GM18498 (cell line): ENCODE measurements around the gene BORCS5.
"Not testable (repeated sequence)": the region's sequence is repeated elsewhere in the genome, so short reads cannot be mapped to it uniquely, and the experiment has no call there.

ENCODE experiments used
- ATAC-seq: cut with Tn5 transposase; IDR thresholded peaks from one replicate; pipeline ENCODE4 v1.9.1; 2021; ENCODE audit warnings: mild to moderate bottlenecking, moderate library complexity; ENCODE audit not compliant: unreplicated experiment

Gene BORCS5

GRCh38 chr12:12481631-12482030, 124.8 kb downstream of the BORCS5 start:
- no peak for ATAC-seq

DNA sequence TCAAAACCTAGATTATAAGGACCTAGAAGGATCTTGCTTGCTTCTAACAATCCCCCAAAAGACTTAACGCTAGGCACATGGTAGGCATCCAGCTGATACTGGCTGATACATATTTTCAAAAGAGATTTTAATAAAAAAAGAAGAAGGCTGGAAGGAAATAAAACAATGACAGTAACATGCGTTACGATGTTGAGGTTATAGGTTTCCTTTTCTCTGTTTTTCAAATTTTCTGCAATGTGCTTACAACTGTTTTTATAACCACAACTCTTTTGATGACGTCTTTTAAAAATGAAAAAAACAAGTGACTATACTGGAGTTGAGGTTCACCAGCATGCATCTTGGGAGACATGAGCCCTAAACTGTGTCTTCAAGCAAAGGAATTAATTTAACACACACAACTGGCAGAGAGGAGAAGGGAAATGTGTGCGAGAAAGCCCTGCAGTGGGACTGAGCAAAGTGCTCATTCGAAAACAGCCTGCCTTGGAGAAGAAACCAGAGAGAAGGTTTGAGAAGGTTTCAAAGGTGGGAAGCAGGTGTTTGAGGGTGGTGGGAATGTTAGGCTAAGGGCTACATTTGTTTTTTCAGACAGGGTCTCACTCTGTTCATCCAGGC, 125.4 kb downstream of the BORCS5 start:
- ATAC-seq = no peak

DNA sequence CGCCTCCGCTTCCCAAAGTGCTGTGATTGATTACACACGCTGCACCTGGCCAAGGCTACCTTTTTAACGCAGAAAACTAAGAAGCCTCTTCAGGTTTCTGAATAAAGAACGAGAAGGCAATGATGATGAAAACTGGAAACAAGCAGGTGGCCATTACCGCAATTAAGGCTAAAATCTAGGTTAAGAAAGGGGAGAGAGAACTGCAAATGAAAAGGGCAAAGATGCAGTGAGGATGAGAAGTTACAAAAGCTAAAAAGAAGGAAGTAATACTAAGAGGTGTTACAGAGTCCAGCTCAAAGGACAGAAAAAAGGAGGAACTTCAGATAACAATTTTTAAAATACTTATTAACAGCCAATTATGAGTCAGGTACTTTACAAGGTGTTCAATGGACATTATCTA, 126.1 kb downstream of the BORCS5 start:
- peak; percentile 68 for ATAC-seq

DNA sequence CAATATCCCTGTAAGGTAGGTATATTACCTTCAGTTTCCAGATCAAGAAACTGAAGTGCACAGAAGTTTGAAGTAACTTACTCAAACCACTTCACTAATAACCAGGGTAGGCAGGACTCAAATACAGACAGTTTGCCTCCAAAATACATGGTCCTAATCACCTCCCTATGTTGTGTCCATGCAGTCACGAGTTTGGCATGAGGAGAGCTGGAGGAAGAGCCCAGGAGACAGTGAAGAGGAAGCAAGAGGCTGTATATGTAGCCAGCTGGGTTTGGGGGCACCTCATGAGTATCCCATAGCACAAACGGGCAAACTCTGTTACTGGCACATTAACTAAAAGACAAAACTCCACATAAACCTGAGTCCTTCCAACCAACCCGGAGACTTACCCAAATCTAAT, 126.6 kb downstream of the BORCS5 start:
- ATAC-seq = peak; percentile 2

DNA sequence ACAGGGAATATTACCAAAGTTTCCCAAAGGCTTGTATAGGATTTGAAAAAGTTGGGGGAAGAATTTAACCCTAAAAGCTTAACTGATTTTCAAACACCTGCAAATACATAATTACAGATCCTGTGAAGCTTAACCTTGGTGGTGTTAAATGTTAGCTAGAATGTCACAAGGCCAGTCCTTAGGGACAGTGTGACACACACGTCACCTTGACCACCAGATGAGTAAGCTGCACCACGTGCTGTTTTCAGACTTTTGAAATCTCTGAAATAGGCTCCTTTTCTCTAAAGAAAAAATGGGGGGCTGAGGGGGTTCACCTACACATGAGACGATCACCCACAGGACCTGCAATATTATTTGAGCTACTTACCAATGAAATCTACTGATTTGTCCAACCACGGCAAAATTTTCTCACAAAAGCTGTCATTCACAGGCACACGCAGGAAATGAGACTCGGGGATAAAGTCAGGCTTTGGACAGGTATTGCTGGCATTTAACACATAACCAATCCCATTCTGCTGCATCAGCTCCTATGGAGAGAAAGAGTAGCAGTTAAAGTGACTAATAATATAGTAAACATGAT, 129.9 kb downstream of the BORCS5 start:
- peak; percentile 79 for ATAC-seq

DNA sequence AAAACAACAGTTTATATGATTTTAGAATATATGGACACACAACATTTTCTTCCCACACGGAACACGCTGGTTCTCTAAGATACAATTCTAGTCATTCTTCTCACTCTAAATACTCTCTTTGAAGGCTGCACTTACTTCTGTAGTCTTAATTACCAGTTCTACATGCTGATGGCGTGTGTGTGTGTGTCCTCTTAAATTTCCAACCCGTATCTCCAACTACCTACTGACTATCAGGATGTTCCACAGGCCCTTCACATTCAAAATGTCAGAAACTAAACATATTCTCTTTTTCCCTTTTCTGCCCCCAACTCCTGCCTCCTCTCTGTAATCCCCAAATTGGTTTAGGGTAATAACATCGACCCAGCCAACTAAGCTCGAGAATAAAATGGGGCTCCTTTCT, 130.6 kb downstream of the BORCS5 start:
- ATAC-seq = no peak

DNA sequence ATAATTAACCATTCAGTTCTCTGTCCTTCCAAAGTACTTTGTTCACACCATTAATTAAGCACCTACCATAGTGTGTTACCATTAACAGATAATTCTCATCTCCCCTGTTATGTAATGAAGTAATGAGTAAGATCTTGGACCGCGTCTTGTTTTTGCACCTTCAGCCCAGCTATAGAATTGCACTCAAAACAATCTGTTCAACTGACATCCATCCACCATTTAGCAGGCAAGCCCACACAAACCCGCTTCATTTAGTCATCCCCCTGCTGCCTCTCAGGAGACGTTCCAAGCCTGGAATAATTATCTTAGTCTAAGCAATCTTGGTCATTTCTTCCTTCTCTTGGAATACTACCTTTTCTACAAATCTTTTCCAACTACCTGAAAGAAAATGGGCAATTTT, 131.4 kb downstream of the BORCS5 start:
- no peak for ATAC-seq

- ATAC-seq = no peak
Measured at GRCh38 chr12:12488823-12489550, 132.1 kb downstream of the BORCS5 start.

DNA sequence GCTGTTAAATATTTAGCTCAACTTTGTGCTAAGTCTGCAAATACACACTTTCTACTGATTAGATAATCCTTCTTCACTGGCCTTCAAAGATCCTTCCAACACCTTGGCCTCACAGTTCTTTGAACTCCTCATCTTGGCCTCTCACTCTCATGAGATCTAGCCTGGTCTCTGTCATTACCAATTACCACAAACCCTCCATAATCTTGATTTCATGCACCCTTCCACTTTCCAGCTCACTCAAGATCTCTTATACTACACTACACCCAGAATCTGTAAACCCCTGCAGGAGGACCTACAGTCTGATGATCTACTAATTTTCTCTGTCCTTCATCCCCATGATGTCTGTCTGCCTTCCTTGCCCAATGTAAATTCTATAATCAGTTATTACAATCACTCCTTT, 134.7 kb downstream of the BORCS5 start:
- ATAC-seq = no peak

- ATAC-seq = no peak
Measured at GRCh38 chr12:12492547-12492946, 135.7 kb downstream of the BORCS5 start.

DNA sequence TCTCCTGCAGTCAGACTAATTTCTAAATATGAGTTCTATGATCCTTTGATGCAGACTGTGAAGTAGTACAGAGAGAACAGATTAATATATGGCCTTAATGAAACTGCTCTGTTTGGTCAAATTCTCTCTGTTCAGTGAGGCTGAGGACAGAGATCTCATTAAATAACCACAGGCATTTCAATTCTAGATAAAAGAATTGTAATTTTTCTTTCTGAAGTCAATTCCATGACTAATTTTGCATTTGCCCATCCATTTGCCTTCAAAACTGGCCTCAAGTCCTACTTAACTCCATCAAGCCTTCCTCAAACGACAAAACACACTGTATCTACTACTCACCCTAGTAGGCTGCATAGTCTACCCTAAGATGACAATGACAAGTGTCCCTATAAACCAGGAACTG, 138.7 kb downstream of the BORCS5 start:
- ATAC-seq = no peak

DNA sequence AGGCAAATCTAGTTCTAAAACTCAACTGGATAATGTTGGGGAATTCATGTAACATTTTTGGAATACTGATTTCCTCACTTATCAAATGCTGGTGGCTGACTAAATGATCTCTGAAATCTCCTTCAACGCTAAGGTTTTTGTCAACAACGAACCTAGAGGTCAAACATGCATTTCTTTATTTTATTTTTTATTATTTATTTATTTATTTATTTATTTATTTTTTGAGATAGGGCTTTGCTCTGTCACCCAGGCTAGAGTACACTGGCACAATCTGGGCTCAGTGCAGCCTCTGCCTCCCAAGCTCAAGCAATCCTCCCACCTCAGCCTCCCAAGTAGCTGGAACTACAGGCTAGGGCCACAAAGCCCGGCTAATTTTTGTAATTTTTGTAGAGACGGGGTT, 141.3 kb downstream of the BORCS5 start:
- ATAC-seq = no peak

- no peak for ATAC-seq
Measured at GRCh38 chr12:12499909-12500604, 143.2 kb downstream of the BORCS5 start.

GRCh38 chr12:12501121-12501520, 144.2 kb downstream of the BORCS5 start:
- ATAC-seq = no peak

DNA sequence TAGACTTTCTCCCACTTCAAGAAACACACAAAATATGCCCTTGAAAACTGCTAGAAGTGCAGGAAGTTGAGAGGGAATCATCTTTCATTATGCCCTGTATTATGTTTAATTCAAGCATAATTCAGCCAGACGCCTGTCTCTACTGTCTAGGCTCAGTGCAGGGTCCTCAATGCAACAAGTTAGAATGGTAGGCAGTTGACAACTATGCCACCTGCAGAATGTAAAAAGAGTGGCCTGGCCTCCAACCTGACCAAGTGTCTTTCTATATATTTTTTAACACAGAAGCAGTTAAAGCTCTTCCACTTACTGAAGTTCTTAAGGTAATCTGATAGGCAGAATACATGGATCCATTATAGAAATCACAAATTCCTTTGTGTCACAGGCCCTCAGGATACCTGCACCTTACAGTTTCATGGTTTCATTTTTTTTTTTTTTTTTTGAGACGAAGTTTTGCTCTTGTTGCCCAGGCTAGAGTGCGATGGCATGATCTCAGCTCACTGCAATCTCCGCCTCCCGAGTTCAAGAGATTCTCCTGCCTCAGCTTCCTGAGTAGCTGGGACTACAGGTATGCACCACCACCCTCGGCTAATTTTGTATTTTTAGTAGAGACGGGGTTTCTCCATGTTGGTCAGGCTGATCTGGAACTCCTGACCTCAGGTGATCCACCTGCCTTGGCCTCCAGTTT, 145.4 kb downstream of the BORCS5 start:
- ATAC-seq = not testable (repeated sequence)

- no peak for ATAC-seq
Measured at GRCh38 chr12:12502815-12503151, 145.9 kb downstream of the BORCS5 start.

- no peak for ATAC-seq
Measured at GRCh38 chr12:12503384-12504078, 146.7 kb downstream of the BORCS5 start.

DNA sequence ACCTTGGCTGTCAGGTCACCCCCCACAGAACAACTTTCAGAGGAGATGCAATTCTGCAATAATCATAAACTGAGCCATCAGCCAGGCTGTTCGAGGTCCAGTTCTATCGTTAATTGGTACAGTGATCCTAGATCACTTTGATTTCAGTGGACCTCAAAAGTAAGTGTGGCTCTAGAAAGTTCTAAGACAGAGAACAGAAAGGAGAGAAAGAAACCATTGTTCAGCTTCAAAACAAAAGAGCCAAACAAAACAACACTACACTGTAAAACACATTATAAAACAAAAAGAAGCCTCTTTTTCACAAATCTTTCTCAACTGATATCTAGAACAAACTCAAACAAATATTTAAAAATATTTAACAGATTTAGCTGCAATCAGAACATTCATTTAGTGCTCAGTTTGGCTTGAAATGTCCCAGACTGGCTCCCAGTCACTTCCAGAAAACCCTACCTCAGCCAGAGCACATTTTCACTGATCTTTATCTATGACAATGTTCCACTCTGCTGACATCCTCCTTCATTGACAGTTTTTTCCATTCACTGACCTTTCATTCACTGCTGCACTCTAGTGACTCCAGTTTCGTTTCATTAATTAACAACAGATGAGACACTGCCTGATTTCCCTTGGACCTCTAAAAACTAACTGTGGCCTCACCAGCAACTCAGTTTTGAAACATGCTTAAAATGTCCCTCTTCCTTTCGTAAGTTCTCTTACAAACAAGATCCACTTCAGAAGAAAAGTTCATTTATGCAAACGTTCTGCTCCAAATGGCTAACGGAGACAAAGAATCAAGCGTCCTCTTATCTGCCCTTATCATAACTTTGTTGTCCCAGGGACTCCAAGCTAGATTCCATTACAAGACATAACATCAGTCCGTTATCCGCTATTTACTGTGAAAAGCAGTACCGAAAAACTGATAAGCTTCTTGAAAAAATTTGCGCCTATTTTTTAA, 148.9 kb downstream of the BORCS5 start:
- ATAC-seq = peak; percentile 84

GRCh38 chr12:12506496-12506890, 149.6 kb downstream of the BORCS5 start:
- ATAC-seq = no peak

GRCh38 chr12:12507121-12507520, 150.2 kb downstream of the BORCS5 start:
- ATAC-seq = no peak
